ENCODE results near the gene AGR2.

AGR2 gene

DNA sequence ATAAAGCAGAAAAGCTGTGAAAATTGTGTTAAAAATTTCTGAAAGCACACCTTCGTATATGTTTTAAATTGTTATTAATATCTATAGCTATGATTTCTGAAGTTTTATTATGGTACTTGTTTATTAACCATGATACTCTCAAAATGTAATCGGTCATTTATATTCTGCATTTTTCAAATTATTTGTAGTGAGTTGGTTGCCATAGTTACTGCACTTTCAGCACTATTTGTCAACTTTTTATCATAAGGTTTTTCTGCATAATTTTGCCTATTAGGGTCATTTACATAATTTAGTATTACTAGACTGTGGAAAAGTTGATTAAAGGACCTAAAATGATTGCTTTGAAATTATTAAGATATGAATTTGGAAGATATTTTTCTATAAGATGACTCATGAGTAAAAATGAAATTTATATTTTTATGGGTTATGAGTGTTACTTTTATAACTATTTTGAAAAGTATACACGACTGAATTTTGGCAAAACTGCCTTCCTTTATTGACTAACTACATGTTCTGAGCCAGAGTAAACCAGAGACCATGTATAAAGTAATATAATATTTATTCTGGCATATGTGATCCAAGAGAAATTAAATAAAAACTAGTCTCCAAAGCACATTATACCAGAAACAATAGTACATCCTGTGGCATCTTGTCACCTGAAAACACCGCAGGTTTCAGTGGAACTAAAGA, 7.9 kb upstream of the AGR2 start:
- DNase-seq (ENCODE audit: low spot score), result no peak

GRCh38 chr7:16811551-16811950, 6.8 kb upstream of the AGR2 start:
- no peak for DNase-seq (ENCODE audit: low spot score)

GRCh38 chr7:16810573-16810972, 5.8 kb upstream of the AGR2 start:
- no peak for DNase-seq (ENCODE audit: low spot score)

GRCh38 chr7:16810112-16810511, 5.3 kb upstream of the AGR2 start:
- no peak for DNase-seq (ENCODE audit: low spot score)

DNA sequence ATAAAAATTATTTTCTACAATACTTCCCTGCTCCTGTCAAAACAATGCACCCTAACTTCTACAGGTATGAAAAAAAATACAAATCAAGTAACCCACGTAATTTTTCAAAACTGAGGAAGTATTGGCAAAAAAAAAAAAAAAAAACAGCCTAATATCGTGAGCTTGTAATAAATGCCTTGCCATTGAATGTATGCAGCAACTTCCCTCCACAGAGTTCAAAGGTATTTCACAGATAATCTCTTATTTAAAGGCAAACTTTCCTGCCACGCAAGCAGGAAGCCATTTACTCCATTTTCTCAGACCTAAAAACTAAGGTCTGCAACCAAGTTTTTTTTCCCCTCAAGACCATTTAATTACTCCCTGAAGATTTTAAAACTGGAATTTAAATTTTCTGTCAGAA, 642 bp upstream of the AGR2 start:
- no peak for DNase-seq (ENCODE audit: low spot score)

DNA sequence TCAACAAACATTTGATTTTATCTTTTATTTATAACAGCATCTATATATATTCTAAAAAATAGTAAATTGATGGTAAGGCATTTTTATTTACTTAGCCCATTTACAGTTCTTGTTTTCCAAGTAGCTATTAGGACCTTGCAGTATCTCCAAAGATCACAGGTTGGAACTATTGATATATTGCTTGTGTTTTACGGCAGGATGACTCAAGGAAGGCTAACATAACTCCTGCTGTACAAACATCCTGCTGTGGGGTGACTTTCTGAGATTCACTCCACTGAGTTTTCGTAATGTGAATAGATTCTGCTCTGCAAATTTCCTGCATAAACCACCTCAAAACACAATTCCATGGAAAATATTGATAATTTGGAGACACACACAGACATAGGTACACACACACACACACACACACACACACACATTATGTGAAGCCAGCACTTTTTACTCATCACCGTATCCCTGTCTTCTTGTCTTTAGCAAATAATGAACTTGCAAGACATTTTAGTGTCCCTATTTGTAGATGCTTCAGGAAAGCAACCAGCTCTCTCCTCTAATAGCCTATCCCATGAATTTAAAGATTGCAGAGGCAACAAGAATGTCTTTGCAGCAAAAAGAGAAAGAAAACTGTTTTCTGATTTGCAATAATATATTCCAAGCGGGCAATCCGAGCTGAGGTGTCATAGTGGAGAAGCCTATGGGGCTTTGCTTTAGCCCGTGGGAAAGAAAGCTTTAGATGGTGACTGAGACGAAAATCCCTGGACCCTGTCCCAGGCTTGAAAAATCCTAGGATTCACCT, 722 bp downstream of the AGR2 start:
- no peak for DNase-seq (ENCODE audit: low spot score)

- DNase-seq (ENCODE audit: low spot score), result no peak
Observed at GRCh38 chr7:16803125-16803524, 1.7 kb downstream of the AGR2 start.

- no peak for DNase-seq (ENCODE audit: low spot score)
Observed at GRCh38 chr7:16801579-16801978, 3.2 kb downstream of the AGR2 start.

GRCh38 chr7:16801111-16801542, 3.7 kb downstream of the AGR2 start:
- no peak for DNase-seq (ENCODE audit: low spot score)

GRCh38 chr7:16795624-16796023, 9.2 kb downstream of the AGR2 start:
- DNase-seq (ENCODE audit: low spot score), result no peak

DNA sequence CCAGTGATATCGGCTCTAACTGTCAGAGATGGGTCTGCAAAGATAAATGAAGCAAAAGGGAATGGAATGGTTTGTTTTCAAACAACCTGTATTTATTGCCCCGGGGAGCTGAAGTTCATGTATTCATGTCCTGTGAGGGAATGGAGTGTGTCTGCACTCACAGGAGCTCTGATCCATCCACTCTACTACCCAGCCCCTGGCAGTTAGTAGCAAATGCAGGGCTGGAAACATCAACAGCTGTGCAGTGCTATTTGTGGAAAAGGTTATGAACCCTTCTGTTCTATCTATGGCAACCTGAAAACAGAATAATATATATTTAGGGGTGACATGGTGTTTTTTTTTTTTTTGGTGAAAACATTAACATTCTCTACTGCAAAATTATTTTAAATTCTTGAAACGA, 9.8 kb downstream of the AGR2 start:
- no peak for DNase-seq (ENCODE audit: low spot score)

- no peak for DNase-seq (ENCODE audit: low spot score)
Observed at GRCh38 chr7:16791905-16792698, 12.7 kb downstream of the AGR2 start.

GRCh38 chr7:16791071-16791470, 13.7 kb downstream of the AGR2 start:
- DNase-seq (ENCODE audit: low spot score), result no peak

DNA sequence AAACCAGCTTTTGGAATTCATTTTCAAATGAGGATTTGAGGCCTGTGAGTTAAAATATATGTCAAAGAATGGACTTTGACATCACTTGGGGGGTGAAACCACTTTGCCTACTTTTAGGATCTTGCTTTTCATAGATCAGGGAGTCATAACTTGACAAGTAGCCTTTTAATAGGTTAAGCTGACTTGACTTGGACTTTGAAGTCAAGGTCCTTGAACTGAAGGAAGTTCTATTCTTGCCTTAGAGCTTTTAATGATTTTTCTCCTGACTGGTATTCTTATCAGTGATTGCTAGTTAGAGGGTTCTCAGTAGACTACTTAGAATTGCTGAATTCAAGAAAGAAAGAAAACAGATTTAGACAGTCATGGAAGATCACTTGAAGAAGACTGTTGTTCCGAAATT, 17.7 kb downstream of the AGR2 start:
- no peak for DNase-seq (ENCODE audit: low spot score)

DNA sequence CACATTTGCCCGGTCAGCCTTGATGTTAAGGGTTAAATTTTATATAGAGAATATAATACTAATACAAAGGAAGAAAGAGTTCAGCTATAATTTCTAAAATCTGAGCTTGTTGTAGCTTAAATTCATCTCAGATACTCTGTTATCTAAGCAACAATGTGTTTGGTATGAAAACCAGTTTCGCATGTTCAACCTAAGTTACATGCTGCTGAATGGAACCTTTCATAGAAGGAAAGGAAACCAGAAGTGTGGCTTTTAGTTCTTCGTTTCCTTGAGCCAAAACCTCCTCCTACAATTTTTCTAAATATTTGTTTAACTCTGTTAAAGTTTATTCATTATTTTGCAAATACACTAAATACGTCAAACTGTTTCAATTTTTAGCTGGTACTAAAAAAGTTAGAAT, 18.5 kb downstream of the AGR2 start:
- no peak for DNase-seq (ENCODE audit: low spot score)

DNA sequence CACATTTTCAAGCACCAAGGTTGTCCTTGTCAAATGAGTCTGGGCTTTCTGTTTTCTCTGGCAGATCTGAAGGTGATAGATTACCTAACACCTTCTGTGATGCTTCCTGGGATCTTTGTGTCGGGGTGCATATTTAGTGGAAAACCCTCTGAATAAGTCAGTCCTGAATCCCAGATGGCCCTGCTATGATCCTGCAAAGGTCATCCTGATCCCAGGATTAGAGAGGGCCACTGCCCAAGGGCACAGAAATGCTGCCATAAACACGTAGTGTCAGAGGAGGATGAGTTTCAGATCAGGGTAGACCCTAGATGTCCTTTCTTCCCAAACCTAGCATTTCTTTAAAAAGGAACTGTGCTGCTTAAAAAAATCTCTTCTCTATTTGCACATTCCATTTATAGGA, 19.0 kb downstream of the AGR2 start:
- no peak for DNase-seq (ENCODE audit: low spot score)

DNA sequence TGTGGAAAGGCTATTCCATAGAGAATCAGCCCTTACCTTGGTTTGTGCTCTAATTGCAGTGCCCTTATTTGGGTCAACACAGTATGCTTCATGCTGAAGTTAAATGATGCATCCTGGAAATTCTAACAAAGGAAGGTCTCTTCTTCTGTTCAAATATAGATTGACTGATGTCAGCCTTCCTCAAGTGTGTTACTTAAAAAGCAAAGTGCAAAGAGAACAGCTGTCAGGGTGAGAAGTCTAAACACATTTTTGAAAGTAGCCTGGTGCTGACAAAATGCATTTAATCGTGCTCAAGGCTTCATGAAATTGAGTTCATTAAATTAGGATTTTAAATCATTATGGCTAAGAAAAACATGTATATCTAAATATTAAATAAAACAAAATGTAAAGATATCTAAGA, 19.5 kb downstream of the AGR2 start:
- DNase-seq (ENCODE audit: low spot score), result no peak

DNA sequence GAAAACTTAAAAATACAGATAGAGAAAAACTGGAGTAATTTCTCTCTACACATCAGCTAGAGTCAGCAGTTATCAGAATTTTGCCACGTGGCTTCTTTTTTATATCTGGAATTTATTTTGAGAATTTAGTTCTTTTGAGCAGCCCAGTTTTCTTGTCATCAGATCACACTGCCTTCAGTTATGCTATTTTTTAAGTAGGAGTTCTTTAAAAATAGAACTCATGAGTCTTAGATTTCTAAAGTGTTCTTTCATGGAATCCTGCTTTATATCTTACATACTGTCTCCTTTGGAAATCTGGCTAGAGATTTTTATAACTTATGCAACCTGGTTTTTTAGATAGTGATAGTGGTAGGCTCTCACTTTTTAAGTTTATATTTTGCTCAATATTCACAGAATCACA, 24.2 kb downstream of the AGR2 start:
- DNase-seq (ENCODE audit: low spot score), result no peak

GRCh38 chr7:16779051-16779450, 25.7 kb downstream of the AGR2 start:
- DNase-seq (ENCODE audit: low spot score), result no peak

GRCh38 chr7:16778476-16778875, 26.3 kb downstream of the AGR2 start:
- no peak for DNase-seq (ENCODE audit: low spot score)

DNA sequence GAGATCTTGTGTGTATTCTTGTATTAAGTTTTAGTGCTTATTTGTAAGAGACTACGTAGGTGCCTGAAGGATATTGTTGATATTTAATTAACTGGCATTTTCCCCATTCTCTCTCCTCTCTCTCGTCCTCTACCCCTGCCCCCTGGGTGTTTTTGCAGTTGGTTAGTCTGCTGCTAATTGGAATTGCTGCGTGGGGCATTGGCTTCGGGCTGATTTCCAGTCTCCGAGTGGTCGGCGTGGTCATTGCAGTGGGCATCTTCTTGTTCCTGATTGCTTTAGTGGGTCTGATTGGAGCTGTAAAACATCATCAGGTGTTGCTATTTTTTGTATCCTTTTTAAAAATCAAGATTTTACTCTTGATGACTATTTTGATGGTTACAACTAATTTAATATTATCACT, 28.7 kb downstream of the AGR2 start:
- no peak for DNase-seq (ENCODE audit: low spot score)

GRCh38 chr7:16774986-16775385, 29.8 kb downstream of the AGR2 start:
- DNase-seq (ENCODE audit: low spot score), result no peak

- DNase-seq (ENCODE audit: low spot score), result no peak
Observed at GRCh38 chr7:16774294-16774693, 30.5 kb downstream of the AGR2 start.

All from ecto neural progenitor cell (in vitro differentiated cells).